ENCODE results near the gene ISLR. TPM values are rescaled to one million over a fixed set of nuclear protein-coding genes. Genes with fewer than 3 reads are reported as not detected.

ISLR gene
- polyA plus RNA-seq, 2 of the 4 experiments (the other 2 are of a cell fraction) = 0.10 to 0.43 TPM

DNA sequence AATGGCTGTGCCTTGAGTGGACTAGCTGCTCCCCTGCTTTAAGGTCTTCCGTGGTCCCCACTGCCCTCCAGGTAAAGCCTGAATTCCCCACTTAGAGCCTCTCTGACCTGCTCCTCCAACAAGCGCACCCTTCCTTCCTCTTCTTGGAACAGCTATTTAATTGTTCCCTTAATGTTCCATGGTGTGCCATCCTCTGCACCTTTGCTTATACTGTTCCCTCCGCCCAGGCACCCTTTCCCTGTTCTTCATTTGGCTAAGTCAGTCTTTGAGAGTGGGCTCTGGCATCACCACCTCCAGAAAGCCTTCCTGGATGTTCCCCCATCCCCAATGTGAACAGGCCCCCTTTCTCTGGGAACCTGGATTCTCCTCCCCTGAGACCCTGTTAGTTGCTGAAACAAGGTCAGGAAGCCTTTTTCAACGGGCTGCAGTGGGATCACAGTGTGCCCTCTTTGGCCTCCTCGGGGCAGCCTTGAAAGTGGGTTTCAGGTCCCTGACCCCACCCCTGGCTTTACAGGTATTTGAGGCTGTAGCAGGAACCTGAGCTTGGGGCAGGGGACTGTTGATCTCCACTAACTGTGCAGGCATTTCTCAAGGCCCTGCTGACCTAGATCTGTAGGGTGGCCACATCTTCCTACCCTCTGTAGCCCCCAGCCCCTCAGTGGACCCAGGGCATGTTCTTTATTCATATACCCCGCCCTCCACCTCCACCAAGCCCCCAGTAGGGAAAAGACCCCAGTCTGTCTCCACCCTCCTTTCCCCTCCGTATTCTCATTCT lies 5.0 kb downstream of the ISLR start:
- 89% methylated on average over 6 of the region's 7 CpGs for WGBS (ENCODE audit: missing lambda C conversion rate)
- FAIRE-seq (no peak), ATAC-seq (no peak), DNase-seq (ENCODE audit: low read depth in 1 of 2, low spot score in 1 of 2) (no peak)
- Histone ChIP-seq H3K4me2 (peak overlapping the region; percentile 66), H3K4me3 (no peak overlapping the region), H3K4me1 (peaks cover 64% of the 10 kb centered on the region), H3K27ac (peak overlapping the region; percentile 88 to 90), H3K9me3 (no peaks in the 10 kb centered on the region)
- POLR2A ChIA-PET = interaction anchor here (0.7 to 4.7 kb wide), 6 partner anchors 9 to 62 kb away, joined by 3 to 19 read pairs (median 5); no protein-coding TSS in a partner anchor
- TF ChIP-seq JUNB (IDR thresholded peaks at IDR 0.05) = no peak
- TF ChIP-seq USF2 (IDR thresholded peaks at IDR 0.05) = no peak
- TF ChIP-seq NFE2L2 (conservative IDR thresholded peaks at IDR 0.05; ENCODE audit: low read length) = no peak
- TF ChIP-seq NPAS2 (CRISPR knock-in tag; IDR thresholded peaks at IDR 0.05; ENCODE audit: borderline replicate concordance) = no peak
- TF ChIP-seq CHD4 (IDR thresholded peaks at IDR 0.05; ENCODE audit: borderline replicate concordance) = no peak
- TF ChIP-seq EHMT2 (IDR thresholded peaks at IDR 0.05; ENCODE audit: low read depth) = no peak
- TF ChIP-seq RCOR1 (IDR thresholded peaks at IDR 0.05; ENCODE audit: low read depth, low read length) = no peak
- TF ChIP-seq, protein P1, sequence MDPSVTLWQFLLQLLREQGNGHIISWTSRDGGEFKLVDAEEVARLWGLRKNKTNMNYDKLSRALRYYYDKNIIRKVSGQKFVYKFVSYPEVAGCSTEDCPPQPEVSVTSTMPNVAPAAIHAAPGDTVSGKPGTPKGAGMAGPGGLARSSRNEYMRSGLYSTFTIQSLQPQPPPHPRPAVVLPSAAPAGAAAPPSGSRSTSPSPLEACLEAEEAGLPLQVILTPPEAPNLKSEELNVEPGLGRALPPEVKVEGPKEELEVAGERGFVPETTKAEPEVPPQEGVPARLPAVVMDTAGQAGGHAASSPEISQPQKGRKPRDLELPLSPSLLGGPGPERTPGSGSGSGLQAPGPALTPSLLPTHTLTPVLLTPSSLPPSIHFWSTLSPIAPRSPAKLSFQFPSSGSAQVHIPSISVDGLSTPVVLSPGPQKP (IDR thresholded peaks at IDR 0.05; ENCODE audit: low read depth, low read length) = no peak
- TF ChIP-seq TP53 (CRISPR knock-in tag; IDR thresholded peaks at IDR 0.05) = no peak
- TF ChIP-seq CEBPB (IDR thresholded peaks at IDR 0.05) = no peak
- no peak for TF ChIP-seq ZC3H11A (IDR thresholded peaks at IDR 0.05)
- TF ChIP-seq HMGXB4 (CRISPR knock-in tag; IDR thresholded peaks at IDR 0.05; ENCODE audit: borderline replicate concordance) = no peak
- no peak for TF ChIP-seq ATOH8 (CRISPR knock-in tag; IDR thresholded peaks at IDR 0.05; ENCODE audit: low read depth)
- no peak for TF ChIP-seq RARB (CRISPR knock-in tag; IDR thresholded peaks at IDR 0.05)
- TF ChIP-seq RAD21 (conservative IDR thresholded peaks at IDR 0.05 in 1 of 2, IDR thresholded peaks at IDR 0.05 in 1 of 2) = no peak
- TF ChIP-seq, protein P2, sequence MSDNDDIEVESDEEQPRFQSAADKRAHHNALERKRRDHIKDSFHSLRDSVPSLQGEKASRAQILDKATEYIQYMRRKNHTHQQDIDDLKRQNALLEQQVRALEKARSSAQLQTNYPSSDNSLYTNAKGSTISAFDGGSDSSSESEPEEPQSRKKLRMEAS (IDR thresholded peaks at IDR 0.05) = no peak
- CTCF ChIA-PET = interaction anchor here (0.8 to 5.6 kb wide), 5 partner anchors 13 to 129 kb away, joined by 3 to 26 read pairs (median 9); partner anchors contain the start of gene STRA6

GRCh38 chr15:74179101-74179841 lies 5.8 kb downstream of the ISLR start:
- peak overlapping the region; percentile 66 for H3K4me2 ChIP-seq
- no peak for FAIRE-seq
- peaks cover 57% of the 10 kb centered on the region for H3K4me1 ChIP-seq
- H3K4me3 ChIP-seq = no peak overlapping the region
- DNase-seq (ENCODE audit: low read depth in 1 of 2, low spot score in 1 of 2) = peak in 1 of 2 experiments; percentile 76
- 57% methylated on average over 7 of the region's 13 CpGs for WGBS (ENCODE audit: missing lambda C conversion rate)
- peak; percentile 63 to 84 for ATAC-seq
- peak overlapping the region; percentile 88 to 90 for H3K27ac ChIP-seq
- ChIA-PET POLR2A (interaction anchor here (1.0 to 4.7 kb wide), 6 partner anchors 9 to 44 kb away, joined by 3 to 19 read pairs (median 5); partner anchors contain the start of gene STRA6), CTCF (interaction anchor here (1.2 to 5.6 kb wide), 4 partner anchors 12 to 128 kb away, joined by 3 to 26 read pairs (median 8); no protein-coding TSS in a partner anchor)
- H3K9me3 ChIP-seq = no peaks in the 10 kb centered on the region
- no peak for TF ChIP-seq USF2 (IDR thresholded peaks at IDR 0.05)
- peak; percentile 35; the same call in 1 of the 2 replicates for TF ChIP-seq FOSL2 (IDR thresholded peaks at IDR 0.05)
- peak; percentile 66 for TF ChIP-seq FOSL2 (CRISPR knock-in tag; IDR thresholded peaks at IDR 0.05)
- TF ChIP-seq HES2 (IDR thresholded peaks at IDR 0.05) = no peak
- TF ChIP-seq NFE2L2 (conservative IDR thresholded peaks at IDR 0.05; ENCODE audit: low read length) = no peak
- TF ChIP-seq RARB (CRISPR knock-in tag; IDR thresholded peaks at IDR 0.05) = no peak
- no peak for TF ChIP-seq TFCP2L1 (CRISPR knock-in tag; IDR thresholded peaks at IDR 0.05)
- TF ChIP-seq ZNF302 (CRISPR knock-in tag; IDR thresholded peaks at IDR 0.05) = no peak
- peak in 1 of 2 experiments; percentile 53; a peak in 2 of 5 replicates for TF ChIP-seq JUN (IDR thresholded peaks at IDR 0.05)
- TF ChIP-seq EP300 (IDR thresholded peaks at IDR 0.05) = peak; percentile 34 to 67; a peak in 2 of 5 replicates
- TF ChIP-seq E2F6 (IDR thresholded peaks at IDR 0.05; ENCODE audit: borderline replicate concordance, low read depth) = 0 out of 2 replicates have a peak, but pooled peaks have one; percentile 14
- no peak for TF ChIP-seq HOXB5 (CRISPR knock-in tag; IDR thresholded peaks at IDR 0.05)
- TF ChIP-seq ZSCAN20 (CRISPR knock-in tag; IDR thresholded peaks at IDR 0.05) = no peak
- peak; percentile 68 for TF ChIP-seq JUNB (IDR thresholded peaks at IDR 0.05)

All from A549 (cell line).